ENCODE results near the gene NCKAP5.

GRCh38 chr2:132909427-132909826, 658.8 kb downstream of the NCKAP5 start:
- TF ChIP-seq POLR2A (IDR thresholded peaks at IDR 0.05; ENCODE audit: control extremely low read depth in 1 of 2, low read depth in 2 of 2, low read length in 2 of 2) (no peak), EP300 (IDR thresholded peaks at IDR 0.05; ENCODE audit: borderline replicate concordance in 1 of 2, low read depth in 2 of 2, low read length in 2 of 2) (no peak), CTCF (IDR thresholded peaks at IDR 0.05; ENCODE audit: control extremely low read depth in 1 of 3, insufficient read depth in 1 of 3, low read depth in 1 of 3, low read length in 3 of 3) (no peak), USF2 (IDR thresholded peaks at IDR 0.05; ENCODE audit: low read length) (no peak), POLR2AphosphoS5 (IDR thresholded peaks at IDR 0.05; ENCODE audit: low read depth, low read length) (no peak), TCF12 (IDR thresholded peaks at IDR 0.05; ENCODE audit: low read depth, low read length) (no peak), ATF2 (IDR thresholded peaks at IDR 0.05; ENCODE audit: low read length) (no peak), BCL11A (IDR thresholded peaks at IDR 0.05; ENCODE audit: low read depth in 2 of 2, low read length in 2 of 2) (no peak)
